GM08714 (cell line): ENCODE measurements around the gene SHISA7.
"Not testable (repeated sequence)": the region's sequence is repeated elsewhere in the genome, so short reads cannot be mapped to it uniquely, and the experiment has no call there.

Source experiments
- H3K4me3 ChIP-seq: fragments of 200-500 bp; sonication (Bioruptor generic); 2 replicates; pipeline ENCODE4 v1.5.1; 2014; ENCODE audit warnings: mild to moderate bottlenecking, low read length, inconsistent platforms
- ZNF274 ChIP-seq: IDR thresholded peaks from 2 replicates; pipeline ENCODE4 v1.6.1; 2012; ENCODE audit warnings: mild to moderate bottlenecking, low read depth, low read length

The SHISA7 gene

GRCh38 chr19:55408533-55408872 lies 34.6 kb downstream of the SHISA7 start:
- peak overlapping the region; percentile 37; the same call in 1 of the 2 replicates for H3K4me3 ChIP-seq
- TF ChIP-seq ZNF274 = no peak

DNA sequence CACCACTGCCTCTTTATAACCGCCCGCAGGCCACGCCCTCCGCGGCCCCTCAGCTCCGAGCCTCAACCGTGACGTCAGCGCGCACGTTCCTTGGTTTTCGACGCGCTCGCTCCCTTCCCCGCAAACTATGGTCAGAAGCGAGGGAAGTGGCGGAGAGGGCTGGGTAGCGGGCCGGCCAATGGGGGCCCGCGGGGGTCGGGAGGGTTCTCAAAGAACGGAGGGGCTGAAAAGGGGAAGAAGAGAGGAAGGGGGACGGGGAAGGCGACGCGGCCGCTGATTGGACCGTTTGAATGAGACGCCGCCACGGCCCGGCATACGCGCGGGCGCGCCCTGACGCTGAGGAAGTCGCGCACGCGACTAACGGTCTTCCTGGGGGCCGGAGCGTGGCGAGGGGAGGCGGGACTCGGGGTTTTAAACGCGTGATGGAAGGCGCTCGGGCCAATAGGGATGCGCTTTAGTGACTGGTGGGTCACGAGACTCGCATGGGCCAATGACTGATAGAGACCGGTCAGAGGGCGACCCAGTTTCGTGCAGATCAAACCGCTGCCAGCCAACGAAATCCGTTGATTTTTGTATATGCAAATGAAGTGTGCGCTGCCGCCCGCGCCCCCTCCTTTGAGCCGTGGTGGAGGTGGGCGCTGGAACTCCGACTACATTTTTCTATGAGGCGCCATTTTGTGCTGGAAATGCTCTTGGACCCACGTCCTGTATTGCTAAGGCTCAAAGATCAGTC lies 35.1 kb downstream of the SHISA7 start:
- TF ChIP-seq ZNF274 = no peak
- H3K4me3 ChIP-seq = peak overlapping the region; percentile 83; the same call in 1 of the 2 replicates

DNA sequence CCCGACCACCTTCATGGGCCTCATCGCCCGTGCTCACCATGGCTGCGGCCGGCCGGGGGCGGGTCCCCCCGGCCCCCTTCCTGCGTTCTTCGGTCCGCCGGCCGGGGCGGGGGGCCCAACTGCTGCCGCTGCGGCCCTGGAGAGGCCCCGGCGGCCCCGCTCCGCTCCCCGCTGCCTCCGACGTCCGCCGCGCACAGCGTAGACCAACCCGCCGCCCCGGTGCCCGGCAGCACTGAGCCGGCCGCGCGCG lies 35.6 kb downstream of the SHISA7 start, which contains the start of gene UBE2S:
TSS of gene UBE2S (minus strand) at position 239 of the 250 bp plus-strand sequence. CDS start at position 40, 199 bp downstream.
- H3K4me3 ChIP-seq = peak within 1 kb of the TSS; percentile 83

DNA sequence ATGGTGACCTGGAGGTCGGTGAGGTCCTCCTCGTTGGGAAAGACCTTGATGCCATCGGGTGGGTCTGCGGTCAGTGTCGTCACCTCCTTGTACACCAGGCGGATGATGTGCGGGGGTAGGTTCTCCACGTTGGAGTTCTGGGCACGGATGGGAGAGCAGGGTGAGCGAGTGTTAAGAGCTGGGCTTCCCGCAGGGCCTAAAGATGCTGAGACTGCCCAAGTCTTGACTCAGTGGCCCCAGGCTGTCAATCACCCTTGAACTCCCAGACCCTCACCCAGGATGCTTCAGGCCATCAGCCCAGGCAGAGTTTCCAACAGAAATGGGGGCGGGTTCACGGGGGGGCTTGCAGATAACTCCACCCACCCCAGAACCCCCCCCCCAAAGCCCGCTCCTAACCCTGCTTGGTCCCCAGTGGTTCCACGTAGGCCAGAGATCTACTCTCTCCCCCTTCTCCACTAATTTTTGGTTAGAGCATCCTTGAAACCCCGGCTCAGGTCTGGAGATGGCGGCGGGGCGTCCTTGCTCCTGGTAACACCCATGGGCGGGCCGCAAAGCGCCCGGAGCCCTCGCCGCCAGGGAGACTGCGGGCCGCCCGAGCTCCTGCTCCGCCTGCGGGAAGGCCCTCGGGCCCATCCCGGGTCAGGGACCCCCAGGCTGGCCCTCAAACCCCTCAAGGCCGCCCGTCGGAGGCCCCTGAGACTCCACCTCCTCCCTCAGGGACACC lies 36.1 kb downstream of the SHISA7 start:
- no peak for TF ChIP-seq ZNF274
- H3K4me3 ChIP-seq = peak overlapping the region; percentile 83

GRCh38 chr19:55406091-55406825 lies 36.8 kb downstream of the SHISA7 start:
- no peak for TF ChIP-seq ZNF274
- H3K4me3 ChIP-seq = peak overlapping the region; percentile 83

DNA sequence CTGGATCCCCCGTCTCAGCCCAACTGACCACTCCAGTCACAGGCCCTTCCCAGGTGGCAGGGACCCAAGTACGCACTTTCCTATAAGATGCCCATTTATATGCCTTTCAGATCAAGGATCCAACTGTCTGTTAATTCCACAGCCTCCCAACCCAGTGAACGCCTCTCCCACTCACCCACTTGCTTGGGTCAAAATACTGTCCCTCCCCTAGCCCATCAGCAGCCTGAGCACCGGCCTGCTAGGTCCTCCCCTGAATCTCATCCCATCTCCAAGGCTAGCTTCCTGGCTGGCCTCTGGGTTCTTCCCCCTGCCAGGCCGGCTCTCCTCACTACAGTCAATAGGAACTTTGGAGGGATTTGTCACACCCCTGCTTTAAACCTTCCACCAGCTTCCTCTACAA lies 37.5 kb downstream of the SHISA7 start:
- peak overlapping the region; percentile 83; the same call in 1 of the 2 replicates for H3K4me3 ChIP-seq

GRCh38 chr19:55402509-55402908 lies 40.6 kb downstream of the SHISA7 start:
- TF ChIP-seq ZNF274 = no peak
- no peak overlapping the region for H3K4me3 ChIP-seq

More for the DNA sequence above, 37.5 kb downstream of the SHISA7 start:
- no peak for TF ChIP-seq ZNF274

DNA sequence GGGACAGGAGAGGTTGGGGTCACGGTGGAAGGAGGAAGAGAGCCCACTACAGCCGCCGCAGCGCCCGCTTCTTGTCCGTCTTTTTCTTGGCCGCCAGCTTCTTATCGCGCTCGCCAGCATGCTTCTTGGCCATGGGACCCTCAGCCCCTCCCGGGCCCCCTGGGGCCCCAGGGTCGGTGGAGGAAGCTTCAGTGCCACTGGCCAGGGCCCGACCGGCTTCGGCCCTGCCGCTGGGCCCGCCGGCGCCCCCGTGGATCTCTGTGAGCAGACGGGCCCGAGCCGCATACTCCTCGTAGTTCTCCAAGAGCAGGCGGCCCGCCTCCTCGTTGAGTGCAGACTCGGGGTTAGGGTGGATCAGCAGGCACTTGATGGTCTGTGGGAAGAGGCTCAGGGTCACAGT lies 41.7 kb downstream of the SHISA7 start:
- H3K4me3 ChIP-seq = not testable (repeated sequence)

DNA sequence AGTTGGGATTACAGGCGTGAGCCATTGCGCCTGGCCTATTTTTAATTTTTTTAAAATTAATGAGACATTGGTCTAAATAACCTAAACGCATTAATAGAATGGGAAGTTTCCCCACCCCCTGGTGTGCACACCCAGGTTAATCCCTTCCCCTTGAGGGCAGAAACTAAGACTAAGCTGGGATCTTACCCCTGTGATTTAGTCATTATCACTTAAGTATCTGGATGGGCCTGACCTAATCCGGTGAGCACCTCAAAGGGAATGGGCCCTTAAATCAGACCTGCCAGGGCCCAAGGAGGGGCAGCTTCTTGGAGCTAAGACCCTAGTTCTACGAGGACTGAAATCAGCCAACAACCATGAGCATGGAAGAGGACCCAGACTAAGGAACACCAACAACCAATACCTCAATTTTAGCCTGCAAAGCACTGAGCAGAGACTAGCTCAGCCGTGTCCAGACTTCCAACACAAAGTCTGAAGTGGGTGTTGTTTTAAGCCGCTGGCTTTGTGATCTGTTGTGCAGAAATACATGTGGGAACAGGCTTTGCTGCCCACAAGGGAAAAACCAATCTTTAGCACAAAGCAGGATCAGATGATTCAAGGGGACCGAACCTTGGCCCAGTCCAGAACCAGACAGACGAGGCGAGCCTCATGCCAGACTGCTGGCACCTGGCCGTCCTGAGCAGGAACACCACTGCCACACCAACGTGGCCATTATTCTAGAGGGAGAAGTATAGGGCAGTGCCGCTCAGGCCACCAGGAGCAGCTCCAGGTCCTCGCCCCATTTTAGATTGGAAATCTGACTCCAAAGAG lies 42.6 kb downstream of the SHISA7 start:
- TF ChIP-seq ZNF274 = no peak
- no peak overlapping the region for H3K4me3 ChIP-seq

GRCh38 chr19:55398200-55398925 lies 44.7 kb downstream of the SHISA7 start:
- no peak overlapping the region for H3K4me3 ChIP-seq
- TF ChIP-seq ZNF274 = no peak

DNA sequence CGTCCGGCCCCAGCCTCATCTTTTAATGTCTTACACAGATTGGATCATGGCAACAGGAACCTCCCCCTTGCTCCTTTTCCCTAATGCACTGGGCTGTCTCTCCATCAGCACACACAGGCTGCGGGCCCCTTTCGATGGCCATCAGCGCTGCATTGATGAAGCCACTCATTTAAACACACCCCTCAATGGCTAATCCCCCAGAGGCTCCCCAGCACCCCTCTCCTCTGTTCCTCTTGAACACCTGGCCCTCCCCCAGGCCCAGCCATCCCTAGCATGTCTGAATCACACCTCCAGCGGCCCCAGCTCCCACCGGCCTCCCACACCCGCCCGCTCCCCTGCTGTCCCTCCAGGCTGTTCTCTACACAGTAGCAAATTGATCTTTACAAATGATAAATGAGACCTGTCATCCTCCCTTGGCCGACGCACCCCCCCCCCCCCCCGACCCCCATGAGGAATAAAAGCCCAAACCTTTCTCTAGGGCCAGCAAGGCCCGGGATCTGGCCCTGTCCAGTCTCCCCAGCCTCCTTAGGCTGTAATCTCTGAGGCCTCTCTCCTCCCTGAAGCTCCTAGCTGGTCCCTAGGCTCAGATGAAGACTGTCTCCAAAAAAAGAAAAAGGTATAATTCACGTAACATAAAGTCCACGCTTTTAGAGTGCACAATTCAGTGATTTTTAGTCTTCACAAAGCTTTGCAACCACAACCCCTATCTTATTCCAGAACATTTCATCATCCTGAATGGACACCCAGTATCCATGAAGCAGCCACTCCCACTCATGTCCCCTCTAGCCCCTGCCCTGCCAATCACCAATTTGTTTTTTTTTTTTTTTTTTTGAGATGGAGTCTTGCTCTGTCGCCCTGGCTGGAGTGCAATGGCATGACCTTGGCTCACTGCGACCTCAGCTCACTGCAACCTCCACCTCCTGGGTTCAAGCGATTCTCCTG lies 50.0 kb downstream of the SHISA7 start:
- H3K4me3 ChIP-seq = no peak overlapping the region
- TF ChIP-seq ZNF274 = no peak

DNA sequence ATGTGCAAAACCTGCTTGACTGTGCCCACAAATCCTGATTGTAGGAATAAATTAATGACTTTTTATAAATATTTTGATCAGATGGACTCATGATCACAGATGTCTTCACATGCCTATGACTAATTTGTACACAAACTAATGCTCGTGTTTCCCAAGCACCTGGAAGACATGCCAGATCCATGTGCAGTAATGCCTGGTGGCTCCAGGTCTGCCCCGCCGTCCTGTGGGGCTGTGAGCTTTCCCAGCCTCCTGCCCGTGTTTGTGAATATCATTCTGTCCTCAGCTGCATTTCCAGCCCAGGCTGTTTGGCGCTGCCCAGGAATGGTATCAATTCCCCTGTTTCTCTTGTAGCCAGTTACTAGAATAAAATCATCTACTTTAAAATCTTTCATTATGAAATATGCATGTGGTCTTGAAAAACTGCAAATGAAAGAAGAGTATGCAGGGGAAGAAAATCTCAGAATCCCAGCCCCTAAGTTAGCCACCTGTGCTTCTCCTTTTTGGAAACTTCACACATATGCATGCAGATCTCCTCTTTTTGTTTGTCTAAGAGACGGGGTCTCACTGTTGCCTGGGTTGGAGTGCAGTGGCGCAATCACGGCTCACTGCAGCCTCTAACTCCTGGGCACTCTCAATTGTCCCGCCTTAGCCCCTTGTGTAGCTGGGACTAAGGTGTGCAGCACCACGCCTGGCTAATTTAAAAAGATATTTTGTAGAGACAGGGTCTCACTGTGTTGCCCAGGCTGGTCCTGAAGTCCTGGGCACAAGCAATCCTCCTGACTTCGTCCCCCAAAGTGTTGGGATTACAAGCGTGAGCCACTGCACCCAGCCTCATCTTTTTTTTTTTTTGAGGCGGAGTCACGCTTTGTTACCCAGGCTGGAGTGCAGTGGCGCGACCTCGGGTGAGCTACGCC lies 51.1 kb downstream of the SHISA7 start:
- no peak for TF ChIP-seq ZNF274
- H3K4me3 ChIP-seq = no peak overlapping the region
